Natural killer cell (primary cell): ENCODE results near the gene AGBL4. TPM values are rescaled to one million over a fixed set of nuclear protein-coding genes. Genes with fewer than 3 reads are reported as not detected.

Source experiments
- ATAC-seq, 3 donors: fragments of 150-1000 bp in 2 of 3; fragments of 200-7000 bp in 1 of 3; cut with Tn5 transposase; 1 replicate in 1 of 3; 2 replicates in 2 of 3; pipeline ENCODE4 v1.10.0; 2021; ENCODE audit warnings: mild to moderate bottlenecking in 2 of 3, moderate library complexity in 2 of 3
- DNase-seq, 2 donors: peaks; one replicate each; pipeline versions ENCODE4 v3.0.0 to v3.0.0-alpha.2; 2013 to 2021; ENCODE audit warnings: mixed read lengths in 1 of 2
- H3K27ac ChIP-seq: one replicate; pipeline ENCODE4 v1.5.1; 2013; ENCODE audit warnings: mild to moderate bottlenecking, low read length
- H3K27me3 ChIP-seq: one replicate; pipeline ENCODE4 v1.6.1; 2013; ENCODE audit warnings: low read length; ENCODE audit not compliant: control insufficient read depth, insufficient read depth
- H3K36me3 ChIP-seq: one replicate; pipeline ENCODE4 v1.6.1; 2013; ENCODE audit warnings: low read length; ENCODE audit not compliant: control insufficient read depth, insufficient read depth
- H3K4me1 ChIP-seq: one replicate; pipeline ENCODE4 v1.6.1; 2013; ENCODE audit warnings: low read length; ENCODE audit not compliant: control insufficient read depth, insufficient read depth
- H3K4me3 ChIP-seq: one replicate; pipeline ENCODE4 v1.5.1; 2013; ENCODE audit warnings: low read length
- H3K9me3 ChIP-seq: one replicate; pipeline ENCODE4 v1.6.1; 2013; ENCODE audit warnings: low read length; ENCODE audit not compliant: control insufficient read depth, insufficient read depth
- H3K27ac Mint-ChIP-seq, 2 donors: one replicate each; pipeline ENCODE4 v1.8.0; 2022; ENCODE audit warnings: mild to moderate bottlenecking in 2 of 2, mixed read lengths in 2 of 2, moderate library complexity in 1 of 2
- H3K27me3 Mint-ChIP-seq, 2 donors: one replicate each; pipeline ENCODE4 v1.8.0; 2022; ENCODE audit warnings: low read depth in 2 of 2, mixed read lengths in 2 of 2
- H3K36me3 Mint-ChIP-seq: one replicate; pipeline ENCODE4 v1.8.0; 2022; ENCODE audit warnings: mixed read lengths
- H3K4me1 Mint-ChIP-seq, 2 donors: one replicate each; pipeline ENCODE4 v1.8.0; 2022; ENCODE audit warnings: mixed read lengths in 2 of 2
- H3K4me3 Mint-ChIP-seq: one replicate; pipeline ENCODE4 v1.8.0; 2022; ENCODE audit warnings: mild to moderate bottlenecking, moderate library complexity, mixed read lengths
- H3K9me3 Mint-ChIP-seq, 2 donors: one replicate each; pipeline ENCODE4 v1.8.0; 2022; ENCODE audit warnings: mixed read lengths in 2 of 2
- CTCF ChIP-seq: fragments of 200-600 bp; IDR thresholded peaks from one replicate; pipeline ENCODE4 v1.8.0; 2022; ENCODE audit warnings: antibody characterized with exemption
- WGBS: methylation state at CpG from one replicate; pipeline ENCODE4 v1.1.7; 2013; ENCODE audit warnings: missing lambda C conversion rate; ENCODE audit not compliant: insufficient coverage; 5-methylcytosine and 5-hydroxymethylcytosine counted together
- intact Hi-C: fragments of 100-400 bp; cut with micrococcal nuclease; formaldehyde crosslinking; loops from one replicate; pipeline ENCODE4 v1.14.2; 2022
- total RNA-seq, 4 donors: library from RNA; stranded (reverse); fragments of 120-200 nt in 1 of 4; gene quantifications; one replicate each; pipeline versions ENCODE4 v1.2.3 to v1.2.4, GENCODE V29; 2013 to 2022

AGBL4 gene
- total RNA-seq, 3 donors from 2014 or later (not counting 1 experiment from before 2014, with no cell fraction given) = not detected

GRCh38 chr1:49199564-49199963, 824.2 kb downstream of the AGBL4 start:
- TF ChIP-seq CTCF = no peak
- Mint-ChIP-seq H3K27ac (no peak overlapping the region), H3K27me3 (no peaks in the 10 kb centered on the region), H3K9me3 (peaks cover 8 to 18% of the 10 kb centered on the region in 2 donors), H3K4me1 (no peaks in the 10 kb centered on the region), H3K36me3 (peaks cover 15% of the 10 kb centered on the region), H3K4me3 (no peak overlapping the region)
- no peaks in the 10 kb centered on the region for H3K4me1 ChIP-seq
- no peak overlapping the region for H3K27ac ChIP-seq
- intact Hi-C loops = no loop called here
- no peak for ATAC-seq
- peaks cover 10% of the 10 kb centered on the region for H3K9me3 ChIP-seq
- no peak overlapping the region for H3K4me3 ChIP-seq
- H3K27me3 ChIP-seq = peaks cover 3% of the 10 kb centered on the region
- H3K36me3 ChIP-seq = no peaks in the 10 kb centered on the region
- DNase-seq = no peak

- DNase-seq (no peak), ATAC-seq (no peak)
- peaks cover 7 to 13% of the 10 kb centered on the region in 2 donors for H3K9me3 Mint-ChIP-seq
- H3K27me3 Mint-ChIP-seq = no peaks in the 10 kb centered on the region
- Histone ChIP-seq H3K4me1 (no peaks in the 10 kb centered on the region), H3K27me3 (peaks cover 3% of the 10 kb centered on the region), H3K9me3 (peaks cover 10% of the 10 kb centered on the region), H3K36me3 (no peaks in the 10 kb centered on the region), H3K27ac (no peak overlapping the region), H3K4me3 (no peak overlapping the region)
- H3K4me3 Mint-ChIP-seq = no peak overlapping the region
- intact Hi-C loops = no loop called here
- 90% methylated on average over 2 of the region's 2 CpGs for WGBS
- no peaks in the 10 kb centered on the region for H3K4me1 Mint-ChIP-seq
- H3K36me3 Mint-ChIP-seq = peaks cover 13% of the 10 kb centered on the region
- TF ChIP-seq CTCF = no peak
- H3K27ac Mint-ChIP-seq = no peak overlapping the region
Observed at GRCh38 chr1:49197081-49197480, 826.7 kb downstream of the AGBL4 start.

DNA sequence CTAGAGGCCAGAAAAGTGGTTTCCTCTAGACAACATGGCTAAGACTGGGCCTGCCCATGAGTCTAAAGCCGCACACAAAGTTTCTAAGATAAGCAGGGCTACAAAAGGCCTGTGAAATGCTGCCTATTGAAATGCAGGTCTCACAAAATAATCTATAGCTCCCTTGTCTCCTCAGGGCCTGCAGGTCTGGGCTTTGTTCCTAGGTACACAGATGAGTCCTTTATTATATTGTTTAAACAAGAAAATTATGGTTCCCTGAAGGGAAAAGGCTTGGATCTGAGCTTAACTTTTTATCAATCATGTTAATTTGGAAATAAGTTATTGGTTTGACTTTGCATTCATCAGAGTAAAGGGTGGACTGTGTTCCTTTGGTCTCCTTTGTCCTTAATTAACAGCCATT, 833.6 kb downstream of the AGBL4 start:
- H3K27ac ChIP-seq = no peak overlapping the region
- H3K27ac Mint-ChIP-seq = no peak overlapping the region
- no peaks in the 10 kb centered on the region for H3K27me3 Mint-ChIP-seq
- H3K4me3 ChIP-seq = no peak overlapping the region
- peaks cover 4% of the 10 kb centered on the region for H3K36me3 Mint-ChIP-seq
- intact Hi-C loops = no loop called here
- DNase-seq (no peak), ATAC-seq (no peak)
- H3K9me3 Mint-ChIP-seq = peaks cover 11 to 13% of the 10 kb centered on the region in 2 donors
- WGBS = 87% methylated on average over 1 of the region's 1 CpG
- H3K4me1 ChIP-seq = no peaks in the 10 kb centered on the region
- H3K4me1 Mint-ChIP-seq = no peaks in the 10 kb centered on the region
- no peak overlapping the region for H3K4me3 Mint-ChIP-seq
- TF ChIP-seq CTCF = no peak
- H3K27me3 ChIP-seq = no peaks in the 10 kb centered on the region
- no peaks in the 10 kb centered on the region for H3K36me3 ChIP-seq
- H3K9me3 ChIP-seq = peaks cover 2% of the 10 kb centered on the region

DNA sequence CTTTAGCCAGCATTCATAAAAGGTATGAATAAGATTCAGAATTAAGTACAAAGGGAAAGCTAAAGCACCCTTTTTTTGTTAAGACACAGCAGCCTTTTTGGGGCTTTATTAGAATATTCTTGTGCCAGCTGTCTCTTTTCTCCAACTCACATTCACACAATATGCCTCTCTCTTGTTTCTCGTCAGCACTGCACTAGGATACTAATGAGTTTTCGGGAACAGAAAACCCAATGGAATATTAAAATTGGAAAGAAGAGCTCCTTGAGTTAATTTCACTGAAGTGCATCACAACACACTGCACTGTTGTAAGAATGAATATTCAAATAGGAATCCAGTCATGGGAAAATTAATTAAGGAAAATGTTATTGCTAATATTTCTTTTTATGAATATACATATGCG, 836.7 kb downstream of the AGBL4 start:
- no peak overlapping the region for H3K27ac Mint-ChIP-seq
- ATAC-seq (no peak), DNase-seq (no peak)
- no peaks in the 10 kb centered on the region for H3K27me3 ChIP-seq
- no peak overlapping the region for H3K4me3 ChIP-seq
- peaks cover 10 to 17% of the 10 kb centered on the region in 2 donors for H3K9me3 Mint-ChIP-seq
- no CpG with 5 or more reads among the region's 3 CpGs for WGBS
- no peaks in the 10 kb centered on the region for H3K4me1 ChIP-seq
- H3K27ac ChIP-seq = no peak overlapping the region
- H3K4me1 Mint-ChIP-seq = no peaks in the 10 kb centered on the region
- no peaks in the 10 kb centered on the region for H3K36me3 ChIP-seq
- TF ChIP-seq CTCF = no peak
- no peak overlapping the region for H3K4me3 Mint-ChIP-seq
- peaks cover 2% of the 10 kb centered on the region for H3K9me3 ChIP-seq
- H3K27me3 Mint-ChIP-seq = no peaks in the 10 kb centered on the region
- intact Hi-C loops = no loop called here
- no peaks in the 10 kb centered on the region for H3K36me3 Mint-ChIP-seq
